IgD-negative memory B cell (primary cell): Measurements from ENCODE around the gene PRPH. TPM values are rescaled to one million over a fixed set of nuclear protein-coding genes. Genes with fewer than 3 reads are reported as not detected.
"Not testable (repeated sequence)": the region's sequence is repeated elsewhere in the genome, so short reads cannot be mapped to it uniquely, and the experiment has no call there.

Source experiments
- H3K27ac Mint-ChIP-seq, 3 donors: one replicate each; pipeline ENCODE4 v1.8.0; 2020 to 2022; ENCODE audit warnings: mild to moderate bottlenecking in 3 of 3, mixed read lengths in 3 of 3, moderate library complexity in 1 of 3
- H3K27me3 Mint-ChIP-seq: one replicate; pipeline ENCODE4 v1.8.0; 2021; ENCODE audit warnings: mixed read lengths
- H3K36me3 Mint-ChIP-seq: one replicate; pipeline ENCODE4 v1.8.0; 2020; ENCODE audit warnings: mild to moderate bottlenecking, mixed read lengths
- H3K4me1 Mint-ChIP-seq, 3 donors: one replicate each; pipeline ENCODE4 v1.8.0; 2020 to 2022; ENCODE audit warnings: mixed read lengths in 3 of 3, mild to moderate bottlenecking in 1 of 3
- H3K4me3 Mint-ChIP-seq, 4 donors: one replicate each; pipeline ENCODE4 v1.8.0; 2020 to 2022; ENCODE audit warnings: mild to moderate bottlenecking in 4 of 4, mixed read lengths in 4 of 4, moderate library complexity in 3 of 4
- H3K9me3 Mint-ChIP-seq, 3 donors: one replicate each; pipeline ENCODE4 v1.8.0; 2020 to 2021; ENCODE audit warnings: mixed read lengths in 3 of 3, mild to moderate bottlenecking in 1 of 3
- polyA plus RNA-seq: library from polyadenylated mRNA; unstranded; fragments of 300-500 nt; fragmentation: Illumina TruSeq; gene quantifications from one replicate; pipeline ENCODE4 v1.2.3, GENCODE V29; 2021

PRPH gene
- polyA plus RNA-seq, 1 donor from 2014 or later, result not detected

DNA sequence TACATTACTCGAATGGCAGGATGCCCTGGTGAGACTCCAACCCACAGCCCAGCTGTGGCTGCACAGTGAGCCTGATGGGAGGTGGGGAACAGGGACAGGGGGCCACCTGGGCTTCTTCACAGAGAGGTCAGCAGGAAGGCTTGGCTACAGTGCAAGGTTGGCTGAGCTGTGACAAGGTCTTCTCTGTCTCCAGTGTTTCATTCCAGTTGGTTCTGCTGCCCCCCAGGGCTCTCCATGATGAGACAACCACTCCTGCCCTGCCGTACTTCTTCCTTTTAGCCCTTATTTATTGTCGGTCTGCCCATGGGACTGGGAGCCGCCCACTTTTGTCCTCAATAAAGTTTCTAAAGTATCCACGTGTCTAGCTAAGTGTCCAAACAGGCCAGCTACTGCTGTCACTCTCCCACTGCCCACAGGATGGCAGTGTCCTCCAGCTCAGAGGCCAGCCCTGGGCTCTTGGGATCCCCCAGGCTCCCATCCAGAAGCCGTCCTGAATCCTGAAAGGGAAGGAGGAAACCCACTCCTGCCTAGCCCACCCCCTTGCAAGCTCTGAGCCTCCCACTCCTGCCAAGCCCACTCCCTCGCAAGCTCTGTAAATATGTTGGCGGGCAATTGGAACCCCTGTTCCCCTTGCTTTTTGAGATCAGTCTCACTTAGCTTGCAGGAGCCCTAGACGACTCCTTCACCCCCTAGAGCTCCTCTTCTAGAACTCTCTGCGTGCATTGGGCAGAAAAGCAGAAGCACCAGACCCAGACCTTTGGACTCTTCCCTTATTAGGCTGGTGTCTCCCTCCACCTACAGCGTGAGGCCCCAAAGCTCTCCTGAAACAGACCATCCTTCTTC, 36.7 kb downstream of the PRPH start:
- H3K4me1 Mint-ChIP-seq, result peaks cover 2 to 6% (median 4%) of the 10 kb centered on the region in 3 donors
- peaks cover 32% of the 10 kb centered on the region for H3K27me3 Mint-ChIP-seq
- H3K27ac Mint-ChIP-seq, result peak overlapping the region in 2 of 3 donors; percentile 48 to 59
- H3K9me3 Mint-ChIP-seq, result no peaks in the 10 kb centered on the region
- peaks cover 4% of the 10 kb centered on the region for H3K36me3 Mint-ChIP-seq
- peak overlapping the region in 1 of 4 donors; percentile 52 for H3K4me3 Mint-ChIP-seq

DNA sequence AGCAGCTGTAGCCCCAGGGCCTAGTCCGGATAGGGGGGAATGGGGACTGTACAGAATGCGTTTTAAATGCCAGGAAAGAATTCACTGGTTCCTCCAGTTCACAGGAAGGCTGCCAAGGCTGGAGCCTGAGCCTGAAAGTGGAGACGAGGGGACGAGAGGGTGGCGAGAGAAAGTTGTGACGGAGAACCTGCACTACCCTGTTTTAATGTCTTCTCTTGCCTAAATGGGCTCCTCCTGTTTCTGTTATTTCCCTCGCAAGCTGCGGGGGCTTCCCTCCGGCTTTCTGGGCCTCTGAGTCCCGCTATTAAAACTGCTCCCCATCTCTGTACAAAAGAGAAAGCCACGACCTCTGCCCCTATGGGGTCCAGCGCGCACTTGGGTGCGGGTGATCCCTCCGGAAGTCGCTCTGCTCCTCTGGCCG, 37.5 kb downstream of the PRPH start:
- H3K27me3 Mint-ChIP-seq, result peaks cover 40% of the 10 kb centered on the region
- peak overlapping the region in 1 of 3 donors; percentile 48 for H3K27ac Mint-ChIP-seq
- H3K4me1 Mint-ChIP-seq, result peaks cover 2 to 6% (median 6%) of the 10 kb centered on the region in 3 donors
- H3K9me3 Mint-ChIP-seq, result no peaks in the 10 kb centered on the region
- peaks cover 4% of the 10 kb centered on the region for H3K36me3 Mint-ChIP-seq
- H3K4me3 Mint-ChIP-seq, result peak overlapping the region in 2 of 4 donors; percentile 38 to 52

DNA sequence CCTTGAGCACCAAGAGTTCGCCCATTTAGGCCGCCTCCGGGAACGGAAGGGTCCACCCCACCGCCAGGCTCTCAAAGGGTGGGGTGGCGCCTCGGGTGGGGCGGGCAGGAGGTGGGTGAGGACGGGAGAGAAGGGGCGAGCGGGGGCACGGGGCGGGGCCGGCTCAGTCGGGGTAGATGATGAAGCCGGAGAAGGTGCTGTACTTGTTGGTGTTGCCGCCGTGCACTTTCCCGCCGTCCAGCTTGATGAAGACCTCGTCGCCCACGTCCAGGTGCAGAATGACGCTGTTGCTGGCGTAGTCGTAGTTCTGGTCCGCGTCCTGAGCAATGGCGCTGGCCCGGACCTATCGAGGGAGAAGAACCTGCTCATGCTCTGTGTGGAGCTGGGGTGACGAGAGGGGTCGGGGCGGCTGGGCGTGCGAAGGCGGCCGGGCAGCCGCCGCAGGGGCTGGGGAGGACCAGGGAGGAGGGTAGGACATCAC, 38.0 kb downstream of the PRPH start:
- peaks cover 2 to 8% (median 6%) of the 10 kb centered on the region in 3 donors for H3K4me1 Mint-ChIP-seq
- H3K27ac Mint-ChIP-seq, result peak overlapping the region in 2 of 3 donors; percentile 23 to 66
- no peaks in the 10 kb centered on the region for H3K9me3 Mint-ChIP-seq
- peaks cover 43% of the 10 kb centered on the region for H3K27me3 Mint-ChIP-seq
- peaks cover 2% of the 10 kb centered on the region for H3K36me3 Mint-ChIP-seq
- peak overlapping the region; percentile 52 to 86 (median 66) for H3K4me3 Mint-ChIP-seq

DNA sequence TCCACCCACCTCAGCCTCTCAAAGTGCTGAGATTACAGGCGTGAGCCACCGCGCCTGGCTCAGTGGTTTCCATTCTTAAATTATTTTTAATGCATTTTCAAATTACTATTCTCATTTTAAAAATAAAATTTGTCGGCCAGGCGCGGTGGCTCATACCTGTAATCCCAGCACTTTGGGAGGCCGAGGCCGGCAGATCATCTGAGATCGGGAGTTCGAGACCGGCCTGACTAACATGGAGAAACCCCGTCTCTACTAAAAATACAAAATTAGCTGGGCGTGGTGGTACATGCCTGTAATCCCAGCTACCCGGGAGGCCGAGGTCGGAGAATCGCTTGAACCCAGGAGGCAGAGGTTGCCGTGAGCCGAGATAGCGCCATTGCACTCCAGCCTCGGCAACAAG, 38.8 kb downstream of the PRPH start:
- H3K4me3 Mint-ChIP-seq, H3K9me3 Mint-ChIP-seq, H3K4me1 Mint-ChIP-seq, H3K27ac Mint-ChIP-seq, H3K36me3 Mint-ChIP-seq: not testable (repeated sequence)
- H3K27me3 Mint-ChIP-seq, result peaks cover 52% of the 10 kb centered on the region

DNA sequence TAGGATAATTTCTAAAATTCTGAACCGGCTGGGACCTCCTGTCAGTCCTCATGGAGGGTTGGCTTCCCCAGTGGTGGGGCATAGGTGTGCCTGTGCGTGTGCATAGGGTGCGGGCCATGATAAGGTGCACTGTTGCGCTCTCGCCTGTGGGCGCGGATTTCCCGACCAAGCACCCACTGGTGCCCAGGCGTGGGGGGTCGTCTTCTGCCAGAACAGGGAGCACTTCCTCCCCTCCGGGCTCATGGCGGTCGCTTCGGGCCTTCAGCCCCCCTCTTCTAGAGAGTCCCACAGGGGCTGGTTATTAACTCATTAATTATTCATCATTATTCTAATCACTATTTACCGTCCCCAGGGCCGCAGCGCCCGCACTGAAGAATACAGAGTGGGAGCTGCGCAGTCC, 39.3 kb downstream of the PRPH start:
- Mint-ChIP-seq H3K4me1 (peaks cover 2 to 8% (median 6%) of the 10 kb centered on the region in 3 donors), H3K36me3 (peaks cover 2% of the 10 kb centered on the region), H3K9me3 (no peaks in the 10 kb centered on the region), H3K27ac (peak overlapping the region in 1 of 3 donors; percentile 4), H3K4me3 (peak overlapping the region in 1 of 4 donors; percentile 75), H3K27me3 (peaks cover 53% of the 10 kb centered on the region)

DNA sequence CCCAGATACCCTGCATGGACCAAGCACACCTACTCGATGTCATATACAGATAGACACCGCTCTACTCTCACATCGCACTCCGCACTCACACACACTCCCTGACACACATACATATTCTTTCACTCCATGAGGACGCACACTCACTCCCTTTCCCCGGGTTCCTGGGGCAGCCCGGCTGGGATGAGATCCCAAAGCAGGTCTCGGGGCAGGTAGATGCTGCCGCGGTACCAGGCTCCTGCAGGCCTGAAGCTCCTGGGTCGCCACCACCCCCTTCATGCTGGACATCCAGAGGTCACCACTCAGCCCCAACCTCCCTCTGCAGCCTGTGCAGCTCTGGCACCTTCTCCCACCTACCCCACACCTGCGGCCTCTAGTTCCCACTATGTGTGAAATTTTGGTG, 39.7 kb downstream of the PRPH start:
- Mint-ChIP-seq H3K9me3 (no peaks in the 10 kb centered on the region), H3K4me3 (peak overlapping the region in 2 of 4 donors; percentile 34 to 75), H3K4me1 (peaks cover 2 to 8% (median 6%) of the 10 kb centered on the region in 3 donors), H3K36me3 (peaks cover 2% of the 10 kb centered on the region), H3K27ac (peak overlapping the region in 1 of 3 donors; percentile 4), H3K27me3 (peaks cover 53% of the 10 kb centered on the region)

DNA sequence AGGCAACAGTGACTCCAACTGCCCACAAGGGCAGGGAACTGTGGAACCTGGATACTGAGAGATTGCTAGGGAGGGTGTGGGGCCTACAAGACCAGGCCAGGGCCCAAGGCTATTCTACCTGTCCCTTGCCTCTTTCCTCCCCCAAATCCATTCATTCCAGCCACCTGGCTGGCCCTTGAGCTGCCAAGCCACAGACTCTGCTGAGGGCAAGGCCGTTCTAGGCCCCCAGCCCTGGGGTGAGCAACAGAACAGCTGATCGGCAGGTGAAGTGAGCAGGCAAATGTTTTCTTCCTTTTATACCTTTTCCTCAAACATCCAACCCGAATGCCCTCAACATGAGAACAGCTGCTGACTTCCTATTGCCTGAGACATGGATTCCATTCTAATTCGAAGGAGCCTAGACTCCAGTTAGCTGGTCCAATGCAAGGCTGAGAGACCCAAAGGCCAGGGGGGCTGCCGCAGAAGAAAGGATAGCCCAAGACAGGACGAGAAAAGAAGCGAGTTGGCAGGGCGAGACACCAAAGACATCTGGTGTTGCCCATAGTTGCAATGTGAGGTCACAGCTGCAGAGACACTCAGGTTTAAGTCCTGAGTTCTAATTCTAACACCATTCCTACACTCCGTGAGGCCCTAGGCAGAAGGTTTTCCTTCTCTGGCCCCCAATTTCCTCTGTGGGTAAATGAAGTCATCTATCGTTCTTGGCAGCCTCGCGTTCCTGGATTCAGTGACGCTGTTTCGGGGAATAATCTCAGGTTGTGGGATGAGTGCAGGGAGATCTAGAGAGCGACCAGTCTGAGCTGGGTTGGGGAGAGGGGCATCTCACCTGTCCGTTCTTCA, 40.4 kb downstream of the PRPH start:
- peaks cover 55% of the 10 kb centered on the region for H3K27me3 Mint-ChIP-seq
- peak overlapping the region in 1 of 3 donors; percentile 4 for H3K27ac Mint-ChIP-seq
- peak overlapping the region; percentile 10 to 70 (median 48) for H3K4me3 Mint-ChIP-seq
- H3K36me3 Mint-ChIP-seq, result peaks cover 2% of the 10 kb centered on the region
- no peaks in the 10 kb centered on the region for H3K9me3 Mint-ChIP-seq
- H3K4me1 Mint-ChIP-seq, result peaks cover 2 to 10% (median 8%) of the 10 kb centered on the region in 3 donors

DNA sequence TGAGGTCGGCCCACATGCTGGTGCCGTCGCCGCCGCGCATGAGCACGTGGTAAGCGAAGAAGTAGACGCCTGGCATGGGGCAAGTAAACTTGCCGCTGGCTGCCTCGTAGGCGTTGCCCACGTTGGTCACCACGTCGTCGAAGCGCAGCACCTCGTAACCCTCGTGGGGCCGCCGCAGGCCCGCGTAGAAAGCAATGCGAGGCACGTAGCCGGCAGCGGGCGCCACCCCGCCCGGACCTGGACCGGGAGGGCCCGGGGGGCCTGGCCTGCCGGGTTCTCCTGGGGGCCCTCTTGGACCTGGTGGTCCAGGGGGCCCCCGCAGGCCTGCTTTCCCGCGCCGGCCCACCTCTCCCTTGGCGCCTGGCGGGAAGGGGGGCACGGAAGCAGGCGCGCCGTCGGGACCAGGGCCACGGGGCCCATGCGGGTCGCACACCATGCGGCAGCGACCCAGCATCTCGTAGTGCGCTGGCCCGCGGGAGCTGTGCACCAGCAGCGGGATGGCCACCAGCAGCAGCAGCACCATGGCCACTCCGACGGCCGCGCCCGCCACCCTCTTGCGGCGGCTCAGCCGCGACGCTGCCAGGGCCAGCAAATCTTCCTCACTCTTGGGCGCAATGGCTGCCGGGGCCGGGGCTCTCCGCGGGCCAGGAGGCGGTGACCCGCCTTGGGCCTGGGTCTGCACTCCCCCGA, 41.2 kb downstream of the PRPH start:
- peak overlapping the region in 1 of 4 donors; percentile 62 for H3K4me3 Mint-ChIP-seq
- H3K4me1 Mint-ChIP-seq, result peaks cover 2 to 15% (median 11%) of the 10 kb centered on the region in 3 donors
- H3K9me3 Mint-ChIP-seq, result no peaks in the 10 kb centered on the region
- peak overlapping the region in 1 of 3 donors; percentile 4 for H3K27ac Mint-ChIP-seq
- peaks cover 2% of the 10 kb centered on the region for H3K36me3 Mint-ChIP-seq
- H3K27me3 Mint-ChIP-seq, result peaks cover 58% of the 10 kb centered on the region

DNA sequence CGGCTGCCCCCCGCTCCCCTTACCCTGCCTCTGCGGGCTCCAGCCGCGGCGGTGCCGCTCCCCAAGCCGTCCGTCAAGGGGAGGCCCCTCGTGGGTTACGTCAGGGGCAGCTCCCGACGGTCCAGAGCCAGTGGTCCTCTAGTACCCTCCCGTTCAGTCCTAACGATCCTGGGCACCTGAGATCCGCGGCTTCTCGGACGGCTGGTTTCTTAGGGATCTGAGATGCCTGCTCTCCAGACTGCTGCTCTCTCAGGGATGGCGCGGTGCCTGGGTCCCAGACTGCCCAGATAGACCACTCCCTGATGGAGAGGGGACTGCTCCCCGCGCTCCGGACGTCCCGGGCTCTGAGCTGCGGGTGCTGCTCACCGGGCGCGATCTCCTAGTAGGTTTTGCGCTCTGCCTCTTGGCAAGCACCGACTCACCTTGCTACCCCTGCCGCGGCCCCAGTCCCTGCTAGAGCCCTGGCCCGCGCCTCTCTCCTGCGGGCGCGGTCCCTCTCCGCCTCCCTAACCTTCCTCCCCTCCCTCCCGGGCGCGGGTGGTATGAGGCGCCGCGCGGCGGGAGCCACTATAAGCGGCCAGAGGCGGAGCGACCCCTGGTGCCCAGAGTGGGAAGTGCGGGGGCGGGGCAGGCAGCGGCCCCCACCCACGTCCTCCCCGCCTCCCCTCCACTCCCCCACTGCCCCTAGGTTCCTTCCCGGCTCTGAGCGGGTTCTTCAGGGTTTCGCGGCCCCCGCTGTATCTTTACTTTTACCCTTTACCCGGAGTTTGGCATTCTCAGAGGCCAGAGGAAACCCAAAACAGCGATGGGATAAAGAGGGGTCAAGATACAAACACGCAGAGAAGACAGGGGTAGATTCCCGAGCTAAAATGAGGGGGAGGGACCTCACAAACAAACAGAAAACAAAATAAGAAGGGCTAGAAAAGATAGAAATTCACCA, 42.0 kb downstream of the PRPH start, which contains the start of gene C1QL4:
TSS of gene C1QL4 (minus strand) at position 544 of the 940 bp plus-strand sequence. CDS start 711 bp downstream, outside the sequence.
- Mint-ChIP-seq H3K27ac (peak within 1 kb of the TSS; percentile 25 to 86 (median 84)), H3K27me3 (peaks cover 59% of the 10 kb centered on the region), H3K4me3 (peak within 1 kb of the TSS; percentile 22 to 92 (median 67))

DNA sequence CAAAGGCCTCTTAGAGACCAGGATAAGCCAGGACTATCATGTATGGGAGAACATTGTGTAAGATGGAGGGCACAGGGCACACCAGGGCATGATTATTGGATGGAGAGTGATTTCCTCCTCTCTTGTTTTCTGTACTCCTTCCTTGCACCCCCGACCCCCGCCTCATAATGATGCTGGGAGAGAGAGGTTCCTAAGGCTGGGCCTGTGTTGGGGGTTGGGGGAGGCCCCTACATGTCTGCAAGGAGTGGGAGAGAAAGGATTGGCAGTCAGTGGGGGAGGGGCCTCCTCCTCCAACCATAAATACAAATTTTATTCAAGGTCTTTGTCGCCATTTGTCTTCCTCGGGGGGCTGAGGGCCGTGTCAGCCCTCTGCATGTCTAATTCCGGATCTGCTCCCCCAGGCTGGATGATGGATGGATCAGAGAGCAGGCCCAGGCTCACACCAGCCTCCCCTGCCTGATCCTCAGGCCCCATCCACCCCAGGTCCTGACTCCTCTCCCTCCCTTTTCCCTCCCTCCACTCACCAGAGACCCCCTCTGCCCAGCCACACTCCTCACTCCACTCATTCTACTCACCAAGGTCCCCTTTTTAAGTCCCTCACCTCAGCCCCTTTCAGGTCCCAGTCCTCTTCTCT, 44.0 kb downstream of the PRPH start:
- Mint-ChIP-seq H3K4me1 (peaks cover 11 to 21% (median 16%) of the 10 kb centered on the region in 3 donors), H3K27ac (peak overlapping the region in 1 of 3 donors; percentile 25), H3K36me3 (no peaks in the 10 kb centered on the region), H3K27me3 (peaks cover 54% of the 10 kb centered on the region), H3K9me3 (no peaks in the 10 kb centered on the region), H3K4me3 (peak overlapping the region in 2 of 4 donors; percentile 22 to 53)

More for the DNA sequence above, 42.0 kb downstream of the PRPH start, which contains the start of gene C1QL4:
- H3K9me3 Mint-ChIP-seq, result no peaks in the 10 kb centered on the region
- peaks cover 2% of the 10 kb centered on the region for H3K36me3 Mint-ChIP-seq
- peaks cover 2 to 15% (median 11%) of the 10 kb centered on the region in 3 donors for H3K4me1 Mint-ChIP-seq

DNA sequence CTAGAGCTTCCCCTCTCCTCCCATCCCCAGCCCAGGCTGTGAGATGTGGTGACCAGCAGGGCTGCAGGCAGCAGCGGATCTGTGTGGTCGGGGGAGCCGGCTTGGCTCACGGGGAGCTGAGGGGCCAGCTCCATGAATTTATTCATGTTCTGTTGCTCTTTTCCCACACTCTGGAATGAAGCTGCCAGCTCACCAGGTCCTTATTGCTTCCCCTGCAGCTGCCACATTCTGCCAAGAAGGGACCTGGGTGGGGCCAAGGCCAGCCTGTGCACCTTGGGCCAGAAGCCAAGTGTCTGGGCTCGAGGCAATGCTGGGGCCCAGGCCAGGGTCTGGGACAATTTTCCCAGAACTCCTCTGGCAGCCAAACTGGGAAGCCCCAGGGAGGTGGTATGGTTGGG, 44.5 kb downstream of the PRPH start:
- H3K36me3 Mint-ChIP-seq, result no peaks in the 10 kb centered on the region
- H3K4me3 Mint-ChIP-seq, result peak overlapping the region in 1 of 4 donors; percentile 53
- peak overlapping the region in 1 of 3 donors; percentile 25 for H3K27ac Mint-ChIP-seq
- H3K9me3 Mint-ChIP-seq, result no peaks in the 10 kb centered on the region
- H3K4me1 Mint-ChIP-seq, result peaks cover 12 to 21% (median 16%) of the 10 kb centered on the region in 3 donors
- H3K27me3 Mint-ChIP-seq, result peaks cover 53% of the 10 kb centered on the region

DNA sequence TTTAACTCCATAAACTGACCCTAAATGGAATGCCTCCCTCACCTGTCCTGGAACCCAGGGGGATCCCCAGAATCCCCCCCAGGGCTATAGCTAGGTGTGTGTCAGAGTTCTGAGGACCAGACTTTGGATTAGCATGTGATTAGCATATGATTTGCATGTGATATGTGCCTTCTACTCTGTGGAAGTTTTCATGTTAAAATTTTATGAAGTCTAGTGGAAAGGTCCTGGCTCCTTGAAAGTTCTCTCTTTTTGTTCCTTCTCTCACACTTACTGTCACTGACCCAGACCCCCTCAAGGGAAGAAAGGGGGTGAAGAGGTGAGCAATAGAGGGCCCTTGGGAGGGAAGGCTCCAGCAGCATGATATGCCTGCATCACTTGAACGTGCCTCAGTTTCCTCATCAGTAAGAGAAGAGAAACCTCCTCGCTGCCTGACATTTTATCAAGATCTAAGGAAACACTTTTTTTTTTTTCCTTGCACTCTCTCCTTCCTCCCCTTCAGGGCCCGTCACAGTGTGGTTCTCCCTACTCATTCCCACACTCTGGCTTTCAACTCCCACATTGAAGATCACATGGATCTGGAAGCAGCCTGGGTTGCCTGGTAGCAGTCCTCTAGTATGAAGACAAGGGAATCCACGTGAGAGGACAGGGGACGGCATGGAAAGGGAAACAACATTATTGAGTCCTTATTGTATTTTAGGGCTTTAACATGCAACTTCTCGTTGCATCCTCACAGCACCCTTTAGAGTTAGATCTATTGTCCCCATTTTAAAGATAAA, 45.3 kb downstream of the PRPH start:
- Mint-ChIP-seq H3K27ac (peak overlapping the region in 1 of 3 donors; percentile 72), H3K4me1 (peaks cover 12 to 19% (median 16%) of the 10 kb centered on the region in 3 donors)

More for the DNA sequence above, 45.3 kb downstream of the PRPH start:
- peak overlapping the region in 1 of 4 donors; percentile 75 for H3K4me3 Mint-ChIP-seq
- no peaks in the 10 kb centered on the region for H3K36me3 Mint-ChIP-seq
- H3K9me3 Mint-ChIP-seq, result no peaks in the 10 kb centered on the region
- peaks cover 47% of the 10 kb centered on the region for H3K27me3 Mint-ChIP-seq
